Activated CD4-positive, alpha-beta memory T cell treated with anti-CD3 and anti-CD28 coated beads for 36 hours (primary cell): Measurements from ENCODE around the gene RASSF3. TPM values are rescaled to one million over a fixed set of nuclear protein-coding genes. Genes with fewer than 3 reads are reported as not detected.
"Not testable (repeated sequence)": the region's sequence is repeated elsewhere in the genome, so short reads cannot be mapped to it uniquely, and the experiment has no call there.

Experiments used
- CTCF ChIA-PET: fragments of 350-600 bp; sonication (Branson Sonifier 250); formaldehyde crosslinking; loops from one replicate; lab custom pipeline; 2021; ENCODE audit warnings: antibody characterized with exemption, inconsistent platforms; lab: Charles Lee
- POLR2A ChIA-PET: fragments of 350-600 bp; sonication (Branson Sonifier 250); formaldehyde crosslinking; loops from one replicate; lab custom pipeline; 2021; ENCODE audit warnings: antibody characterized with exemption; lab: Charles Lee
- DNase-seq: peaks from one replicate; pipeline ENCODE4 v3.0.0-alpha.2; 2020
- H3K27ac Mint-ChIP-seq: one replicate; pipeline ENCODE4 v1.8.0; 2021; ENCODE audit warnings: mixed read lengths
- H3K27me3 Mint-ChIP-seq: one replicate; pipeline ENCODE4 v1.8.0; 2021; ENCODE audit warnings: mixed read lengths
- H3K36me3 Mint-ChIP-seq: one replicate; pipeline ENCODE4 v1.8.0; 2021; ENCODE audit warnings: mixed read lengths
- H3K4me1 Mint-ChIP-seq: one replicate; pipeline ENCODE4 v1.8.0; 2021; ENCODE audit warnings: low read depth, mixed read lengths
- H3K4me3 Mint-ChIP-seq: one replicate; pipeline ENCODE4 v1.8.0; 2021; ENCODE audit warnings: mild to moderate bottlenecking, mixed read lengths
- H3K9me3 Mint-ChIP-seq: one replicate; pipeline ENCODE4 v1.8.0; 2021; ENCODE audit warnings: mixed read lengths
- intact Hi-C: fragments of 100-400 bp; cut with micrococcal nuclease; formaldehyde crosslinking; loops from one replicate; pipeline ENCODE4 v1.15.1; 2023
- total RNA-seq, 2 experiments: library from RNA; stranded (reverse); gene quantifications; one replicate each; pipeline ENCODE4 v1.2.3, GENCODE V29; 2021

The RASSF3 gene
- total RNA-seq, 2 experiments from 2014 or later: 40.6 to 40.7 TPM

DNA sequence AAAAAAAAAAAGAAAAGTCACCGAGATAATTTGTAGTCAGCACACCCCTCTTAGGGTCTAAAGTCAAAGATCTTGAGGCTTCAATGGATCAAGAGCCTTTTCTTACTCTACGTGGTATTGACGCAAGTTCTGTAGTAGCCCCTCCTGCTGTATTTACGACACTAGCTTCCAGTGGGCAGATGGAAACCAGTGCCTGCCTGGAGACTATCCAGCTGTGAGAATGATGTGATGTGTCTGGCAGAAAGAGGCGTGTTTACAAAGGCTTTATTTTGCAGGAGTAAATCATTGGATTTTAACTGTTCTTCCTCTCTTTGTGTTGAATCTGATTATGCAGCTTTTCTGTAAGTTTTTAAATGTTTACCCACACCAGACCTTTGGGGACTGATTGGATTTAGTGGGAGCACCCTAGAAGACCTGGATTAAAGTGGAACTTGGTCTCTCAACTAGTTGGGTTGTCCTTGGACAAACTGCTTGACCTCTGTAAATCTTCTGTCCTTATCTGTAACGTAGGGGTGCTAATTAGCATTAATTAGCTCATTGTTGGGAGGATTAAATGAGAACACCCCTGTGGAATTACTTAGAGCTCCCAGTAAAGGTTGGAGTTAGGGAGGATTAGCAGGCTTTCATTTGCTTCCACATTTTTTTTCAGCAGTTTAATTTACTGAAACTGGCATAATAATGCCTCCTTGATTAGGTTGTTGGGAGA, 72.4 kb downstream of the RASSF3 start:
- ChIA-PET POLR2A (interaction anchor here (0.7 kb wide), 1 partner anchor 8 kb away, joined by 3 read pairs; no protein-coding TSS in a partner anchor), CTCF (interaction anchor here (1.0 to 9.5 kb wide), 6 partner anchors 10 to 133 kb away, joined by 3 to 72 read pairs (median 5); no protein-coding TSS in a partner anchor)
- H3K27me3 Mint-ChIP-seq: no peaks in the 10 kb centered on the region
- peak overlapping the region; percentile 81 for H3K27ac Mint-ChIP-seq
- no peaks in the 10 kb centered on the region for H3K9me3 Mint-ChIP-seq
- peaks cover 87% of the 10 kb centered on the region for H3K4me1 Mint-ChIP-seq
- H3K4me3 Mint-ChIP-seq: no peak overlapping the region
- no peak for DNase-seq
- H3K36me3 Mint-ChIP-seq: peaks cover 13% of the 10 kb centered on the region
- intact Hi-C loops: loop anchor here (5.0 kb wide), 1 partner anchor 225 kb away; no protein-coding TSS in a partner anchor

DNA sequence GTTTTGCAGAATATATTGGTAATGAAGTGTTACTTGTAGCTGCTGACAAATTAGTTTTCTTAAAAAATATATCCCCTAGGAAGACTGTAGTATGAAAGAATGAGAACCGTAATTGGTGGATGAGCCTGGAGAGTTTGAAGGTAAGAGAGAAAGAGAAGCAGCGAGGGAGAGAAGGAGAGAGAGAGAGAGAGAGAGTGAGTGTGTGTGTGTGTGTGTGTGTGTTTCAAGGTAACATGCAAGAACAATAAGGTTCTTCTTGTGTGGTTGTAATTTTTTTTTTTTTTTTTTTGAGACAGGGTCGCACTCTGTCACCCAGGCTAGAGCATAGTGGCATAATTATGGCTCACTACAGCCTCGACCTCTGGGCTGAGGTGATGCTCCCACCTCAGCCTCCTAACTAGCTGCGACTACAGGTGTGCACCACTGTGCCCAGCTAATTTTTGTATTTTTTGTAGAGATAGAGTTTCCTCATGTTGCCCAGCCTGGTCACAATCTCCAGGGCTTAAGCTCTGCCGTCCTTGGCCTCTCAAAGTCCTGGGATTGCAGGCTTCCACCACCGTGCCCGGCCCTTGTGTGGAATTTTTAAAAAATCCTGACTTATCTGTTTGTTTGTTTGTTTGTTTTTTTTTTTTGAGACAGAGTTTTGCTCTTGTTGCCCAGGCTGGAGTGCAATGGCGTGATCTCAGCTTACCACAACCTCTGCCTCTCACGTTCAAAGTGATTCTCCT, 73.7 kb downstream of the RASSF3 start:
- Mint-ChIP-seq H3K36me3 (peaks cover 20% of the 10 kb centered on the region), H3K27ac (peak overlapping the region; percentile 81), H3K27me3 (no peaks in the 10 kb centered on the region), H3K4me3 (peak overlapping the region; percentile 11), H3K9me3 (no peaks in the 10 kb centered on the region), H3K4me1 (peaks cover 87% of the 10 kb centered on the region)
- POLR2A ChIA-PET: interaction anchor here (0.7 to 0.9 kb wide), 4 partner anchors 9 to 74 kb away, joined by 3 read pairs; no protein-coding TSS in a partner anchor
- CTCF ChIA-PET: interaction anchor here (1.0 to 9.5 kb wide), 6 partner anchors 12 to 134 kb away, joined by 3 to 72 read pairs (median 6); partner anchors contain the start of gene RASSF3
- no peak for DNase-seq
- intact Hi-C loops: loop anchor here (1.0 to 5.0 kb wide), 3 partner anchors 15 to 227 kb away; no protein-coding TSS in a partner anchor

DNA sequence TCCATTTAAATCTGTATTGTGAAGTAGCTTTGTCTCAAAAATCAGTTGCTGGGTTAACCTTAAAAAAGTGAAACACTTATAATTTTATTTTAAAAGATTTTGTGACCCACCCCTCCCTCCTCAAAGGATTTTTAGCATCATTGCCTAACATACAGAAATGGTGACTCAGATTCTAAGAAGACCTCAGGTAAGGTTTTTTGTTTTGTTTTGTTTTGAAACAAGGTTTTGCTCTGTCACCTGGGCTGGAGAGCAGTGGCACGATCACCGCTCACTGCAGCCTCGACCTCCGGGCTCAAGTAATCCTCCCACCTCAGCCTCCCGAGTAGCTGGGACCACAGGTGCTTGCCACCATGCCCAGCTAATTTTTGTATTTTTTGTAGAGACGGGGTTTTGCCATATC, 74.8 kb downstream of the RASSF3 start:
- H3K27ac Mint-ChIP-seq: peak overlapping the region; percentile 81
- H3K9me3 Mint-ChIP-seq: no peaks in the 10 kb centered on the region
- intact Hi-C loops: loop anchor here (2.0 kb wide), 1 partner anchor 16 kb away; no protein-coding TSS in a partner anchor
- H3K4me3 Mint-ChIP-seq: no peak overlapping the region
- peaks cover 20% of the 10 kb centered on the region for H3K36me3 Mint-ChIP-seq
- ChIA-PET POLR2A (interaction anchor here (0.9 to 1.3 kb wide), 3 partner anchors 15 to 75 kb away, joined by 3 read pairs; partner anchors contain the start of gene RASSF3), CTCF (interaction anchor here (1.8 to 9.5 kb wide), 3 partner anchors 11 to 135 kb away, joined by 6 to 72 read pairs (median 7); partner anchors contain the start of gene RASSF3)
- no peaks in the 10 kb centered on the region for H3K27me3 Mint-ChIP-seq
- peaks cover 83% of the 10 kb centered on the region for H3K4me1 Mint-ChIP-seq
- peak; percentile 44 for DNase-seq

DNA sequence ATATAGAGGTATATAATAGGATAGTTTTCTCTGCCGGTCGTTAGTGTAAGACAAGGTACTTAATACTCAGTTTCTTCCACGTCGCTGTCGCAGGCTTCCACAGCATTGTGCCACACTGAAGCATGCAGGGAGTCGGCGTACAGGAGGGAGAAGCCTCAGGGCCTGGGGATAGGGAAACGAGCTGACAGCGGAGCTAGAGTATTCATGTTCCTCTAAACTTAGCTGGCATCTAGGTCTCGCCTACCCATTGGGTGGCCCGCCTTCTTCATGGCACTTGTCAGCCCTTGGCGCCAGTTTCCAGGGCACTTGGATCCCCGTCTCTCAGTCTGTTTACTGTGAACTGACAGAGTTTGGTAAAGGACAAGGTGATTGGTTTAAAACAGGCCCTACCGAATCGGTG, 75.3 kb downstream of the RASSF3 start:
- Mint-ChIP-seq H3K27me3 (no peaks in the 10 kb centered on the region), H3K27ac (peak overlapping the region; percentile 81), H3K9me3 (no peaks in the 10 kb centered on the region), H3K36me3 (peaks cover 20% of the 10 kb centered on the region), H3K4me1 (peaks cover 78% of the 10 kb centered on the region), H3K4me3 (no peak overlapping the region)
- POLR2A ChIA-PET: interaction anchor here (1.0 to 1.3 kb wide), 2 partner anchors 32 to 76 kb away, joined by 3 read pairs; partner anchors contain the start of gene RASSF3
- no peak for DNase-seq
- intact Hi-C loops: loop anchor here (2.0 kb wide), 1 partner anchor 17 kb away; no protein-coding TSS in a partner anchor
- CTCF ChIA-PET: interaction anchor here (1.8 to 9.5 kb wide), 3 partner anchors 10 to 136 kb away, joined by 6 to 72 read pairs (median 7); partner anchors contain the start of gene RASSF3

DNA sequence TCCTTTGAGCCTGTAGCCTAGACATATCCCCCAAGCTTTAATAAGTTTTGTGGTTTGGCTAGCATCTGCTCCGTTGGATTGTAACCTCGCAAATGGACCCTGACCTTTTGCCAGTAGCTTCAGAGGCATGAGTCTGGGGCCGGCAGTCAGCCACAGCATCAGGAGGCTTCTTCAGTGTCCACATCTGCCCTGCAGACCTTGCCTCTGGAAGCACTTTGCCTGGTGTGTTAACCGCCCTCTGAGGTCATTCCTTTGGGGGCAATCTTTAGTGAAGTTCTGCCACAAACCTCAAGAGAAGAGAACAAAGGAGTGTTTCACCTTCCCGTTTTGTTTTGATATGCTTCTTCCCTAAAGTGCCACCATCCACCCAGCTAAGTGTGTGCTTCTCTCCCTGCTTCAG, 77.5 kb downstream of the RASSF3 start:
- ChIA-PET POLR2A (interaction anchor here (0.6 kb wide), 1 partner anchor 76 kb away, joined by 3 read pairs; no protein-coding TSS in a partner anchor), CTCF (interaction anchor here (0.6 to 5.2 kb wide), 4 partner anchors 9 to 225 kb away, joined by 3 to 27 read pairs (median 14); no protein-coding TSS in a partner anchor)
- H3K4me3 Mint-ChIP-seq: peak overlapping the region; percentile 24
- intact Hi-C loops: no loop called here
- H3K27ac Mint-ChIP-seq: peak overlapping the region; percentile 69
- no peak for DNase-seq
- H3K4me1 Mint-ChIP-seq: peaks cover 74% of the 10 kb centered on the region
- H3K27me3 Mint-ChIP-seq: no peaks in the 10 kb centered on the region
- peaks cover 31% of the 10 kb centered on the region for H3K36me3 Mint-ChIP-seq
- H3K9me3 Mint-ChIP-seq: no peaks in the 10 kb centered on the region

DNA sequence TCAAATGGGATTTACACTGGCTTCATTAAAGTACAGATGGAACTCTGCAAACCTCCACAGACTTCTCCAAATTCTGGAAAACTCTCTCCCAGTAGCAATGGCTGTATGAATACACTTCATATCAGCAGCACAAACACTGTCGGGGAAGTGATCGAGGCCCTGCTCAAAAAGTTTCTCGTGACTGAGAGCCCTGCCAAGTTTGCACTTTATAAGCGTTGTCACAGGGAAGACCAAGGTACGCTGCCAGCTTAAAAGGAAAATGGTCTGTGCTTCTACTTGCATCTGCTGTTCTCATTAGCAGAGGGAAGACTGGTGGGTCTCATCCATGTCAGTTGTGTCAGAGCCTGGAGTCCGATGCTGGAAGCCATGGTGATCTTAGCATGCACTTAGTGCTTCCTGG, 77.9 kb downstream of the RASSF3 start:
- Mint-ChIP-seq H3K27me3 (no peaks in the 10 kb centered on the region), H3K9me3 (no peaks in the 10 kb centered on the region), H3K27ac (peak overlapping the region; percentile 69), H3K4me3 (peak overlapping the region; percentile 24), H3K36me3 (peaks cover 31% of the 10 kb centered on the region), H3K4me1 (peaks cover 70% of the 10 kb centered on the region)
- ChIA-PET POLR2A (interaction anchor here (0.6 kb wide), 1 partner anchor 77 kb away, joined by 3 read pairs; no protein-coding TSS in a partner anchor), CTCF (interaction anchor here (0.6 to 5.2 kb wide), 6 partner anchors 9 to 225 kb away, joined by 3 to 27 read pairs (median 6); no protein-coding TSS in a partner anchor)
- DNase-seq: no peak
- intact Hi-C loops: no loop called here

DNA sequence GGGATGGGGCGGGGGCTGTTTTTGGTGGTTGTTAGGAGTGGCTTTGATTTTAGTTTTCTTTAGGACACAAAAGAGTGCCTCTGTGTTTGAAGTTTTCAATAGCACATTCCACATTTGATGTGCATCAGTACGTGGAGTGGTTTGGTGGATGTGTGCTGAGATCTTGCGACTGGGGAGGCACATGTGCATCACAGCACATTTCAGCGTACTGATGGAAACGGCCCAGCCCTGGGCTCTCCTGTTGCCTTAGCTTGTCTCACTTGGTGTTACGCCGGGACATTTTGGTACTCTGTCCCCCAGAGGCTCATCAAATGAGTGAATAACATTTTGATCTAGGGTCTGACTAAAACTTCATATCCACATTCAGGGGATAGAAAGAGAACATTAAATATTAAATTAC, 78.4 kb downstream of the RASSF3 start:
- DNase-seq: no peak
- H3K4me3 Mint-ChIP-seq: no peak overlapping the region
- H3K4me1 Mint-ChIP-seq: peaks cover 67% of the 10 kb centered on the region
- no peaks in the 10 kb centered on the region for H3K27me3 Mint-ChIP-seq
- intact Hi-C loops: no loop called here
- ChIA-PET CTCF (interaction anchor here (1.0 to 5.2 kb wide), 8 partner anchors 8 to 139 kb away, joined by 3 to 27 read pairs (median 4); no protein-coding TSS in a partner anchor), POLR2A (interaction anchor here (0.7 kb wide), 1 partner anchor 9 kb away, joined by 3 read pairs; no protein-coding TSS in a partner anchor)
- peaks cover 29% of the 10 kb centered on the region for H3K36me3 Mint-ChIP-seq
- H3K27ac Mint-ChIP-seq: peak overlapping the region; percentile 69
- no peaks in the 10 kb centered on the region for H3K9me3 Mint-ChIP-seq

DNA sequence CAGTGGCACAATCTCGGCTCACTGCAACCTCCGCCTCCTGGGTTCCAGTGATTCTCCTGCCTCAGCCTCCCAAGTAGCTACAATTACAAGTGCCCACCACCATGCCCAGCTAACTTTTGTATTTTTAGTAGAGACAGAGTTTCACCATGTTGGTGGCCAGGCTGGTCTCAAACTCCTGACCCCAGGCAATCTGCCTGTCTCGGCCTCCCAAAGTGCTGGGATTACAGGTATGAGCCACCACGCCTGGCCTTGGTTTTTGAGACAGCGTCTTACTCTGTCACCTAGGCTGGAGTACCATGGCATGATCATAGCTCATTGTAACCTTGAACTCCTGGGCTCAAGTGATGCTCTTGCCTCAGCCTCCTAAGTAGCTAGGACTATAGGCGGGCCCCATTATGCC, 79.9 kb downstream of the RASSF3 start:
- CTCF ChIA-PET: interaction anchor here (0.7 to 5.2 kb wide), 6 partner anchors 9 to 141 kb away, joined by 3 to 27 read pairs (median 4); no protein-coding TSS in a partner anchor

DNA sequence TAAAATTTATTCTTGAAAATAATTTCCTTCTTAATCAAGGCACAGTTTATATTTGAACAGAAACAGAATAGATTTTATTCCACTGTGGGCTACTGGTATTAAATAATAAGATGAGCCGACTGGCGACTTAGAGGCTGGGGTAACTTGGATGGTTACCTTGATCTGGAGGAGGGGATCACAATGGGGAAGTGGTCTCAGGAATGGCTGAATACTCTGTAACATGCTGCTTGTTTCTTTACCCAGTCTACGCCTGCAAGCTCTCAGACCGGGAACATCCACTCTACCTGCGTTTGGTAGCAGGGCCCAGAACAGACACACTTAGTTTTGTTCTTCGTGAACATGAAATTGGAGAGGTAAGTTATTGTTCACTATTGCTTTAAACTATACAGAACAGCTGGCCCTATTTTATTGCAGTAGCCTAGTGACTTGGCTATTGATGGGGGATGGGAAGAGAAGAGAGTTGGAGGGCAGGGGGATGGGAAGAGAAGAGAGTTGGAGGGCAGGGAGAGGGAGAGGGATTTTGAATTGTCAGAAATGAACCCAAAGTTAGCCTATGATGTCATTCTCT, 81.0 kb downstream of the RASSF3 start:
- Mint-ChIP-seq H3K27ac (peak overlapping the region; percentile 76), H3K36me3 (peaks cover 27% of the 10 kb centered on the region), H3K4me3 (no peak overlapping the region), H3K9me3 (no peaks in the 10 kb centered on the region), H3K27me3 (no peaks in the 10 kb centered on the region), H3K4me1 (peaks cover 63% of the 10 kb centered on the region)
- intact Hi-C loops: no loop called here
- ChIA-PET CTCF (interaction anchor here (0.8 to 5.2 kb wide), 3 partner anchors 83 to 146 kb away, joined by 3 to 27 read pairs (median 8); no protein-coding TSS in a partner anchor), POLR2A (no interaction called here)
- no peak for DNase-seq

More for the DNA sequence above, 79.9 kb downstream of the RASSF3 start:
- intact Hi-C loops, H3K27me3 Mint-ChIP-seq, H3K4me3 Mint-ChIP-seq, H3K9me3 Mint-ChIP-seq, H3K27ac Mint-ChIP-seq, DNase-seq: not testable (repeated sequence)
- Mint-ChIP-seq H3K36me3 (peaks cover 32% of the 10 kb centered on the region), H3K4me1 (peaks cover 61% of the 10 kb centered on the region)
- POLR2A ChIA-PET: interaction anchor here (0.7 to 1.6 kb wide), 2 partner anchors 20 to 79 kb away, joined by 3 to 6 read pairs; partner anchors contain the start of gene RASSF3

DNA sequence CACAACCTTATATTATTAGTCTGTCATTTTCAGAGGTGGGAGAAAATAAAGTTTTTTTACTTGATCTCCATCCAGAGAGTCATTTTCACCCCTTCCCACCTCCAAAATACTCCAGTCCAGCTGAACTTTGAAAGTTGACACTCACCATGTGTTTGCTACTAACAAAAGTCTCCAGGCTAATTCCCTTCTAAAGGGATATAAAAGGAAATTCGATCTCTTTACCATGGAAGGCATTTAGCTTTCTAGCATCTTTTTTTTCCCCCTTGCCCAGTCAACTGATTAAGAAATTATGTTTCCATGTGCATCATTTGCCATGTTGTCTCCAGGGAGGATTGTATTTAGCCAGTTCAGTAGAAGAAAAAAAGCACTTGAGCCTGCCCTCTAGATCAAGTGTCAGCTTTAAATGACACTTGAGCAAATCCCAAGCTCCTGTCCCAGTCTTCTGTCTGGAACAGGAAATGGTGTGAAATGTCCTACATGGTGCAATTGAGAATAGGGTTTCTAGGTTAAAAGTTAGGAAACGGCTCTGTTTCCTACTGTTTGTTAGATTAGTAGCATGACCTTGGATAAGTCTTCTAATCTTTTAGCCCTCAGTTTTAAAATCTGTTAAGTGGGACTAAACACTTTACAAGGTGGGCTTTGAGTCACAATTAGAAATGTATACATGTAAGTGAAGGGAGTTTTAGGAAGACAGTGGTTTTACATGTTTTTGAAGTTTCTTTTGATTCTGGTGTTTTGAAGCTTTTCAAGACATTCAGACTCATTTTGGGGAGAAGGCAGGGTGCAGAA, 81.7 kb downstream of the RASSF3 start:
- CTCF ChIA-PET: interaction anchor here (2.0 to 5.2 kb wide), 2 partner anchors 84 to 143 kb away, joined by 8 to 27 read pairs; no protein-coding TSS in a partner anchor
- Mint-ChIP-seq H3K27ac (peak overlapping the region; percentile 53), H3K4me3 (no peak overlapping the region), H3K4me1 (peaks cover 65% of the 10 kb centered on the region), H3K27me3 (no peaks in the 10 kb centered on the region), H3K36me3 (peaks cover 28% of the 10 kb centered on the region), H3K9me3 (no peaks in the 10 kb centered on the region)
- no peak for DNase-seq
- intact Hi-C loops: no loop called here
- POLR2A ChIA-PET: no interaction called here
